B cell (primary cell): ENCODE results near the gene CHST9. TPM values are rescaled to one million over a fixed set of nuclear protein-coding genes. Genes with fewer than 3 reads are reported as not detected.

Experiments
- ATAC-seq: fragments of 200-7000 bp; cut with Tn5 transposase; one replicate; pipeline ENCODE4 v1.10.0; 2021; ENCODE audit warnings: low read depth, mild to moderate bottlenecking, moderate number of reproducible peaks, moderate library complexity
- CTCF ChIA-PET: fragments of 350-600 bp; sonication (Branson Sonifier 250); formaldehyde crosslinking; loops from one replicate; lab custom pipeline; 2021; ENCODE audit warnings: antibody characterized with exemption, inconsistent platforms; lab: Charles Lee
- POLR2A ChIA-PET: fragments of 350-600 bp; sonication (Branson Sonifier 250); formaldehyde crosslinking; loops from one replicate; lab custom pipeline; 2021; ENCODE audit warnings: antibody characterized with exemption; lab: Charles Lee
- DNase-seq: peaks from one replicate; pipeline ENCODE4 v3.0.0; 2013
- H2AFZ ChIP-seq: 2 replicates; pipeline ENCODE4 v1.6.1; 2012; ENCODE audit warnings: mild to moderate bottlenecking, low read depth, low read length; ENCODE audit not compliant: insufficient read depth, poor library complexity, severe bottlenecking
- H3K27ac ChIP-seq, 2 donors: 1 replicate in 1 of 2; 2 replicates in 1 of 2; pipeline ENCODE4 v1.5.1; 2012 to 2013; ENCODE audit warnings: low read length in 2 of 2, mild to moderate bottlenecking in 2 of 2, moderate library complexity in 1 of 2
- H3K27me3 ChIP-seq, 4 experiments: fragments of 200-600 bp in 1 of 4; sonication (generic) in 1 of 4; replicated peaks in 1 of 4; 1 replicate in 2 of 4; 2 replicates in 2 of 4; pipeline versions ENCODE4 v1.6.1 to v1.7.0; 2013 to 2016; ENCODE audit warnings: low read length in 3 of 4, mild to moderate bottlenecking in 2 of 4, mixed read lengths in 1 of 4, moderate library complexity in 1 of 4; ENCODE audit not compliant: insufficient read depth in 4 of 4, control insufficient read depth in 3 of 4; ENCODE audit errors: control extremely low read depth in 1 of 4
- H3K36me3 ChIP-seq, 2 experiments: replicated peaks in 1 of 2; 1 replicate in 1 of 2; 2 replicates in 1 of 2; pipeline versions ENCODE4 v1.6.1 to v1.7.1; 2013; ENCODE audit warnings: low read length in 1 of 2; ENCODE audit not compliant: insufficient read depth in 2 of 2, control insufficient read depth in 1 of 2; ENCODE audit errors: control extremely low read depth in 1 of 2, extremely low read depth in 1 of 2
- H3K4me1 ChIP-seq, 2 donors: fragments of 200-600 bp in 1 of 2; sonication (generic) in 1 of 2; 1 replicate in 1 of 2; 2 replicates in 1 of 2; pipeline versions ENCODE4 v1.5.1 to v1.6.1; 2013 to 2017; ENCODE audit warnings: low read length in 2 of 2; ENCODE audit not compliant: control insufficient read depth in 2 of 2, insufficient read depth in 2 of 2
- H3K4me2 ChIP-seq: replicated peaks from 2 replicates; pipeline ENCODE3; 2012; ENCODE audit warnings: mild to moderate bottlenecking, low read depth, low read length; ENCODE audit not compliant: poor library complexity, severe bottlenecking
- H3K4me3 ChIP-seq, 5 experiments: fragments of 200-600 bp in 1 of 5; sonication (generic) in 1 of 5; 1 replicate in 3 of 5; 2 replicates in 2 of 5; pipeline versions ENCODE4 v1.5.1 to v1.7.0; 2011 to 2016; ENCODE audit warnings: low read length in 4 of 5, mild to moderate bottlenecking in 4 of 5, low read depth in 2 of 5, control low read depth in 1 of 5, moderate library complexity in 1 of 5; ENCODE audit not compliant: insufficient read depth in 1 of 5; ENCODE audit errors: control extremely low read depth in 1 of 5, extremely low read depth in 1 of 5
- H3K79me2 ChIP-seq: fragments of 200-600 bp; sonication (generic); one replicate; pipeline ENCODE4 v1.6.0; 2016; ENCODE audit warnings: low read length; ENCODE audit not compliant: control insufficient read depth, insufficient read depth
- H3K9ac ChIP-seq: fragments of 200-600 bp; sonication (generic); 2 replicates; pipeline ENCODE4 v1.6.1; 2017; ENCODE audit warnings: mild to moderate bottlenecking, low read length, moderate library complexity
- H3K9me3 ChIP-seq, 3 donors: one replicate each; pipeline versions ENCODE4 v1.6.1 to v1.7.1; 2013; ENCODE audit warnings: low read length in 2 of 3; ENCODE audit not compliant: control insufficient read depth in 2 of 3, insufficient read depth in 1 of 3; ENCODE audit errors: control extremely low read depth in 1 of 3
- H4K20me1 ChIP-seq: 2 replicates; pipeline ENCODE4 v1.6.0; 2012; ENCODE audit warnings: mild to moderate bottlenecking, low read length; ENCODE audit not compliant: insufficient read depth, control insufficient read depth, poor library complexity, severe bottlenecking
- H3K27ac Mint-ChIP-seq: one replicate; pipeline ENCODE4 v1.8.0; 2021; ENCODE audit warnings: mixed read lengths
- H3K27me3 Mint-ChIP-seq: one replicate; pipeline ENCODE4 v1.8.0; 2021; ENCODE audit warnings: mixed read lengths
- H3K4me1 Mint-ChIP-seq: one replicate; pipeline ENCODE4 v1.8.0; 2021; ENCODE audit warnings: mixed read lengths
- H3K4me3 Mint-ChIP-seq: one replicate; pipeline ENCODE4 v1.8.0; 2021; ENCODE audit warnings: mixed read lengths
- H3K9me3 Mint-ChIP-seq: one replicate; pipeline ENCODE4 v1.8.0; 2022; ENCODE audit warnings: mixed read lengths; ENCODE audit not compliant: insufficient read depth
- EZH2 ChIP-seq: IDR thresholded peaks from 2 replicates; pipeline ENCODE4 v1.6.1; 2012; ENCODE audit warnings: borderline replicate concordance, low read depth, mild to moderate bottlenecking, moderate library complexity, low read length; ENCODE audit not compliant: insufficient read depth, poor library complexity, severe bottlenecking
- WGBS: methylation state at CpG from one replicate; pipeline ENCODE4 v1.1.5; 2013; ENCODE audit warnings: missing lambda C conversion rate; ENCODE audit not compliant: insufficient coverage; 5-methylcytosine and 5-hydroxymethylcytosine counted together
- intact Hi-C: fragments of 100-400 bp; cut with micrococcal nuclease; formaldehyde crosslinking; loops from one replicate; pipeline ENCODE4 v1.10.0; 2022
- polyA plus RNA-seq: library from polyadenylated mRNA; depleted of rRNA; stranded (reverse); fragments of >200 nt; gene quantifications from 2 replicates; pipeline ENCODE4 v1.2.3, GENCODE V29; 2012
- total RNA-seq, 2 donors: library from RNA; stranded (reverse); fragments of 120-200 nt in 1 of 2; gene quantifications; 1 replicate in 1 of 2; 2 replicates in 1 of 2; pipeline versions ENCODE4 v1.2.3 to v1.2.4, GENCODE V29; 2013 to 2022
- TF ChIP-seq, protein P1 (sequence below): fragments of 200-600 bp; IDR thresholded peaks from one replicate; pipeline ENCODE4 v1.8.0; 2022; ENCODE audit warnings: antibody characterized with exemption, mild to moderate bottlenecking

Gene CHST9
- total and polyA plus RNA-seq, 2 donors (not counting 1 experiment from before 2014, with no cell fraction given): not detected

DNA sequence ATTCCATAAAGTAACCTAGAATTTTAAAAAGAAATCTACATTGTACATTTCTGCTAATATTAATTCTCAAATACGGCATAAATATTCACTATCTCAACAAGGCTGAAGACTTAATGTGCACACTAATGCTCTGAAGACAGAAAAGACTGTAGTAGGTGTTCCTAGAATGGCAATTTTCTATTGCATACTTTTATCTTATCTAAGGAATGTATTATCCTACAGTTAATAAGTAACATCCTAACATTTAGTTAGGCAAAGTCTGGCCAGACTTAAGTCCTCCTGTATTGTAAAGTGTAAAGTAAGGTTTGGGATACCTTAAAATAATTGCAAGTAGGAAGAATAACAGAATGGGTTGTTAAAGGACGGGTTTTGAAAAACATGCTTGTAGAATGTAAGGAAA, 42.2 kb downstream of the CHST9 start:
- Mint-ChIP-seq H3K9me3 (peaks cover 2% of the 10 kb centered on the region), H3K4me3 (no peak overlapping the region), H3K4me1 (no peaks in the 10 kb centered on the region), H3K27me3 (no peaks in the 10 kb centered on the region), H3K27ac (no peak overlapping the region)
- H3K36me3 ChIP-seq: no peaks in the 10 kb centered on the region
- H3K9me3 ChIP-seq: peaks cover 0 to 2% (median under 1%) of the 10 kb centered on the region in 3 donors
- no peak overlapping the region for H3K9ac ChIP-seq
- TF ChIP-seq EZH2: no peak
- TF ChIP-seq, protein P1, sequence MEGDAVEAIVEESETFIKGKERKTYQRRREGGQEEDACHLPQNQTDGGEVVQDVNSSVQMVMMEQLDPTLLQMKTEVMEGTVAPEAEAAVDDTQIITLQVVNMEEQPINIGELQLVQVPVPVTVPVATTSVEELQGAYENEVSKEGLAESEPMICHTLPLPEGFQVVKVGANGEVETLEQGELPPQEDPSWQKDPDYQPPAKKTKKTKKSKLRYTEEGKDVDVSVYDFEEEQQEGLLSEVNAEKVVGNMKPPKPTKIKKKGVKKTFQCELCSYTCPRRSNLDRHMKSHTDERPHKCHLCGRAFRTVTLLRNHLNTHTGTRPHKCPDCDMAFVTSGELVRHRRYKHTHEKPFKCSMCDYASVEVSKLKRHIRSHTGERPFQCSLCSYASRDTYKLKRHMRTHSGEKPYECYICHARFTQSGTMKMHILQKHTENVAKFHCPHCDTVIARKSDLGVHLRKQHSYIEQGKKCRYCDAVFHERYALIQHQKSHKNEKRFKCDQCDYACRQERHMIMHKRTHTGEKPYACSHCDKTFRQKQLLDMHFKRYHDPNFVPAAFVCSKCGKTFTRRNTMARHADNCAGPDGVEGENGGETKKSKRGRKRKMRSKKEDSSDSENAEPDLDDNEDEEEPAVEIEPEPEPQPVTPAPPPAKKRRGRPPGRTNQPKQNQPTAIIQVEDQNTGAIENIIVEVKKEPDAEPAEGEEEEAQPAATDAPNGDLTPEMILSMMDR: no peak
- H3K27me3 ChIP-seq: no peaks in the 10 kb centered on the region
- ChIA-PET CTCF (no interaction called here), POLR2A (no interaction called here)
- H2AFZ ChIP-seq: no peak overlapping the region
- intact Hi-C loops: no loop called here
- H3K4me3 ChIP-seq: no peak overlapping the region
- DNase-seq (no peak), ATAC-seq (no peak)
- no peaks in the 10 kb centered on the region for H4K20me1 ChIP-seq
- H3K79me2 ChIP-seq: no peaks in the 10 kb centered on the region
- no peak overlapping the region for H3K27ac ChIP-seq
- no CpG with 5 or more reads among the region's 2 CpGs for WGBS
- no peak overlapping the region for H3K4me2 ChIP-seq
- H3K4me1 ChIP-seq: no peaks in the 10 kb centered on the region

DNA sequence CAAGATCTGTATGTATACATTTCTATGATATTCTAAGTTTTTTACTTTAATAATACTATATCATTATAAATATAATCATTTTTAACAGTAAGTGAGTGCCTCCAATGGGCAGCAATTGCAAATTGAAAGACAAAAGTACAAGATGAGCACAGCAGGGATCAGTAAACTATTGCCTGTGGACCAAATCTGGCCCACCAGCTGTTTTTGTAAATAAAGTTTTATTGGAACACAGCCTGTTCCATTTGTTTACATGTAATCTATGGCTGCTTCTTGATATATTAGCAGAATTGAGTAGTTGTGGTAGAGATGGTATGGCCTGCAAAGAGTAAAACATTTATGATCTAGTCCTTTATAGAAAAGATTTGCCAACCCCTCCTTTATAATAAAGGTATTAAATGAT, 43.2 kb downstream of the CHST9 start:
- H3K4me3 Mint-ChIP-seq: no peak overlapping the region
- Histone ChIP-seq H4K20me1 (no peaks in the 10 kb centered on the region), H3K27ac (no peak overlapping the region), H3K4me1 (no peaks in the 10 kb centered on the region), H3K27me3 (no peaks in the 10 kb centered on the region), H3K4me2 (no peak overlapping the region), H3K36me3 (no peaks in the 10 kb centered on the region), H3K9me3 (peaks cover 0 to 2% (median 0%) of the 10 kb centered on the region in 3 donors), H3K79me2 (no peaks in the 10 kb centered on the region), H2AFZ (no peak overlapping the region), H3K9ac (no peak overlapping the region), H3K4me3 (no peak overlapping the region)
- CTCF ChIA-PET: no interaction called here
- H3K4me1 Mint-ChIP-seq: no peaks in the 10 kb centered on the region
- POLR2A ChIA-PET: no interaction called here
- TF ChIP-seq, protein P1: no peak
- TF ChIP-seq EZH2: no peak
- intact Hi-C loops: no loop called here
- H3K27ac Mint-ChIP-seq: no peak overlapping the region
- no peaks in the 10 kb centered on the region for H3K27me3 Mint-ChIP-seq
- no peak for ATAC-seq
- H3K9me3 Mint-ChIP-seq: no peaks in the 10 kb centered on the region
- no peak for DNase-seq
